GM19455 (cell line): Measurements from ENCODE around the gene ACTN1.
"Not testable (repeated sequence)": the region's sequence is repeated elsewhere in the genome, so short reads cannot be mapped to it uniquely, and the experiment has no call there.

Source experiments
- ATAC-seq: cut with Tn5 transposase; IDR thresholded peaks from one replicate; pipeline ENCODE4 v1.9.1; 2021; ENCODE audit not compliant: unreplicated experiment

Gene ACTN1

DNA sequence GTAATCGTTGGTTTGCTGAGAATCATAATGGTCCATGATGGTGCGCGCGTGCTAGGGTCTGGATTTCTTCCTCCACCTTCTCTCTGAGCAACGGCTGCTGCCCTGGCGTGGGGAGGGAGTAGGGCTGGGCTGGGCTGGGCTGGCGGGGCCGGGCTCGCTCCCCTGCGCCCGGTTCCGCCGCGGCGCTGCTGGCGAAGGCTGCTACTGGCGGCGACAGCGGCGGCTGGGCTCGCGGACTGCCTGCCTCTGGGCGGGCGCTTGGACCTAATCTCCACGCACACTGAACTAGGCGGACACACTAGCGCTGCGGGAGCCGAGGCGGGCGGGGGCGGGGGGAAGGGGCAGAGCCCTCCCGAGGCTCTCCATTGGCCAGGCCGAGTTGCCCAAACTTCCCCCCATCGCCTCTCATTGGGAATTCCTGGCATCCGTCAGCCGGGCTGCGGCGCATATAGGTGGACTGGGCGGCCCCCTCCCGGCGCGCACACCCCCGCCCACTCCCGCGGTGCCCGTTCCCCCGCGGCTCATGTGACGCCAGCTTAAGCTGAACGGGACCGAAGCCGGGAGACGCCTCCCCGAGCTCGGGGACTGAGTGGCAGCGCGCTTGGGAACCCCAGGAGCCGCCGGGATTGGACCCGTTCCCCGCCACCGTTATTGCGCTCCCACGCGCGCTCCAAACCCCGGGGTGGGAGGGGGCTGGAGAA, at the start of gene ACTN1:
Gene ACTN1 (minus strand): TSS at position 282 of the 701 bp plus-strand sequence. CDS start 246 bp downstream, at position 36.
- no peak for ATAC-seq

DNA sequence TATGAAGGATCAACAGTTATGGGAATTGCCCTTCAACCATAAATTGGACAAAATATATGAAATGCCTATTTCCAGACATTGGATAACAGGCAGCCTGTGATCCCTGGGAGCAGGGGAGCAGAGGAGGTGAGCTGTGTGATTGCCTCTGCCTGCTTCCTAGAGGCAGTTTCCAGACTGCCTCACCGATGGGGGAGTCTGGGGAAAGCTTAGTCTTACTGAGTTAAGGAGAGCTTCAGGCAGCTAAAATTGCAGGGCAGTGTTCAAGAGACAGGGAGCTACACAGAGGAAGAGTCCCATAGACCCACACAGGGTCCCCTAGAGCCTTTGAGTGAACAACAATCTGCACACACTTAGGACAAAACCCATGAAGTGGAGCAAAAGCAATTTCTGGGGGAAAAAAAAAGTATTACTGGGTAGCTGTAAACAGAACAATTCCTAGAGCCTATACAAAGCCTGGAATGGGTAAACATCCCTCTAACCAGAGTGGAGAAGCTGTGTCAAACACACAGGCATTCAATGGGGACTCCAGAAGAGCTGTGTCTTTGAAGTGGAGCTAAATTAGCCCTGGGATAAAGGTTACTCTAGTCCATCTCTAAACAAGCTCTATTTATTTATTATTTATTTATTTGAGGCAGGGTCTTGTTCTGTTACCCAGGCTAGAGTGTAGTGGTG, 48.3 kb upstream of the ACTN1 start:
- ATAC-seq = no peak

DNA sequence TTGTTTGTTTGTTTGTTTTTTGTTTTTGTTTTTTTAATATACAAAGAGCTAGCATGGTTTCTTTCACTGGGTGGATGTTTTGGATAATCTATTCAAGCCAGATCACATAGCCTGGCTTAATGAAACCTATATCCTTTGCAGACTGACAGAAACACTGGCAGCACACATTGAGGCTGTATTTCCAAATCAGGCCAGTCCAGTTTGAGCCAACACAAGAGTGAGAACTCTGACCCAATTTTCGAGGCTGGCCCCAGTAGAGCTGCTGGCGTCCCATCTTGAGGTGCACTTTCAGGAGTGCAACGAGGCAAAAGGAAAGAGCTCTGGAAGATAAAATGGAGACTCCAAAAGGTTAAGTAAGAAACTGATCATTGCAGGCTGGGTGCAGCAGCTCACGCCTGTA, 43.9 kb upstream of the ACTN1 start:
- ATAC-seq = no peak

DNA sequence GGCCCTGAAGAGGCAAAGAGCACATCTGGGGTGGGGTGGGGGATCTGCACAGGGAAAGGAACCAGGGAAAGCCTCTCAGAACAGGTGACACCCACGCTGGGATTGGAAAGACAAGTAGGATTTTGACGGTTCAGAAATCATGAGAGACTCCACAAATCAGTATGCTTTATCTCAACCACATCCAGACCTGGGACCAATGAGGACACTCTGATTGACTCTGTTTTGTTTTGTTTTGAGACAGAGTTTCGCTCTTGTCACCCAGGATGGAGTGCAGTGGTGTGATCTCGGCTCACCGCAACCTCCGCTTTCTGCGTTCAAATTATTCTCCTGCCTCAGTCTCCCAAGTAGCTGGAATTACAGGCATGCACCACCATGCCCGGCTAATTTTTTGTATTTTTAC, 43.0 kb upstream of the ACTN1 start:
- not testable (repeated sequence) for ATAC-seq

DNA sequence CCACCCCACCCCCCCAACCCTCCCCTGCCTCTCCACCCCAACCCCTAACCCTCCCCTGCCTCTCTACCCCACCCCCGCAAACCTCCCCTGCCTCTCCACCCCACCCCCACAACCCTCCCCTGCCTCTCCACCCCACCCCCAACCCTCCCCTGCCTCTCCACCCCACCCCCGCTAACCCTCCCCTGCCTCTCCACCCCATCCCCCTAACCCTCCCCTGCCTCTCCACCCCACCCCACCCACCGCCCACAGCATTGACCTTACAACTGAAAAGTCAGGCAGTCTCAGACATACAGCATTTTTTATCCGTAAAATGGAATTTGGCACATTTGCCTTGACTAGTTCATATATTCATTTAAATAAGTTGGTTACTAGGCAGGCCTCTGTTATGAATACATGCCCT, 38.6 kb upstream of the ACTN1 start:
- ATAC-seq = no peak

DNA sequence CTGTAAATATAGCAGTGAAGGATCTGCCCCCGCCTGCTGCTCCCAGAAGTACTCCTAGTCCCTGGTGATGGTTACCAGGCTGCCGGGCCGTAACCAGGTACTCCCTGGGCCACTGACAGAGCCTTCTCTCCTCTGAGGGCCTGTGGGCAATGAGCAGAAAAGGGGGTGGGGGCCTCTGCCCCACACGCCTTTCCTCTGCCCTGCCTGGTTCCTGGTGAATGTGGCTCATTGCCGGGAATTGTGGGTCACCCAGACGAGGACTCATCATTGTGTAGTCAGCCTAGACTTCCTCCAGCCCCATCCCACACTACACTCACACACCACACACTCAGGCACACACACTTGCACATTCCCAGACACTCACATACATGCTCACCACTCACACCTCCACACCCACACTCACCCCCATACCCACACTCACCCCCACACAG, 35.7 kb upstream of the ACTN1 start:
- no peak for ATAC-seq

DNA sequence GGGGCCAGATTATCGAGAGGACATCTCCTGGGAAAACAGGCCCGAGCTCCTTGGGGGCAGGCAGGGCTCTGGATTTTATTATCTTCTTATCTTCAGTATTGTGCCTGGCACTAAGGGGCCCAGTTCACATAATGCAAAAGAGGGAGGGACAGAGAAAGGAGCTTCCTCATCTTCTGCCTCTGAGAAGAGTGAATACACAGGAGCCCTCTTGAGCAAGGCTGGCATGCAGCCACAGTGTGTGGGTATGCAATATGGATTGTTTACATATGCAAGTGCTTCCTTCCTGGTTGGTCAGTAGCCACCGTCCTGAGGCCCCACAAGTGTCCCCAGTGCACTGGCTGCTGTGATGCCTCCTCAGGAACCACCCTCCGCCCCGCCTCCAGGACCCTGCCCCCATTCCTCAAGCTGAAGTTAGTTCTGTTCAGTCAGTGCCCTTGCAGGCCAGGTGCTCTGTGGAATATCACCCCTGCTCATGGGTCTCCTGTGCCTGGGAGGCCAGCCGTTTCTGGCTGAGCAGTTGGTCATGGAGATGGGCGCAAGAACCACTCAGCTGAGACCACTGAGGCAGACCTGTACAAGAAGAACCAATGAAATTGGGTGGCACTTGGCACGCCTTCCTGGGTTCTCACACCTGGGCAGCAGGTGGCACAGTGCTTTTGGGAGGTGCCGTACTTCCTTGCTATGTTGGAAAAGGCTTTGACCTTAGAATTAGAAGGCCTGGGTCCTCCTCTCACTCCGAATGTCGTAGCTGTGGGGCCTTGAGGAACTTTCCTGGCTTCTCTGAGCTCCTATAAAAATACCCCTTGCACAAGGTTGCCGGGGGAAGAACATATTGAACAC, 35.1 kb upstream of the ACTN1 start:
- no peak for ATAC-seq

DNA sequence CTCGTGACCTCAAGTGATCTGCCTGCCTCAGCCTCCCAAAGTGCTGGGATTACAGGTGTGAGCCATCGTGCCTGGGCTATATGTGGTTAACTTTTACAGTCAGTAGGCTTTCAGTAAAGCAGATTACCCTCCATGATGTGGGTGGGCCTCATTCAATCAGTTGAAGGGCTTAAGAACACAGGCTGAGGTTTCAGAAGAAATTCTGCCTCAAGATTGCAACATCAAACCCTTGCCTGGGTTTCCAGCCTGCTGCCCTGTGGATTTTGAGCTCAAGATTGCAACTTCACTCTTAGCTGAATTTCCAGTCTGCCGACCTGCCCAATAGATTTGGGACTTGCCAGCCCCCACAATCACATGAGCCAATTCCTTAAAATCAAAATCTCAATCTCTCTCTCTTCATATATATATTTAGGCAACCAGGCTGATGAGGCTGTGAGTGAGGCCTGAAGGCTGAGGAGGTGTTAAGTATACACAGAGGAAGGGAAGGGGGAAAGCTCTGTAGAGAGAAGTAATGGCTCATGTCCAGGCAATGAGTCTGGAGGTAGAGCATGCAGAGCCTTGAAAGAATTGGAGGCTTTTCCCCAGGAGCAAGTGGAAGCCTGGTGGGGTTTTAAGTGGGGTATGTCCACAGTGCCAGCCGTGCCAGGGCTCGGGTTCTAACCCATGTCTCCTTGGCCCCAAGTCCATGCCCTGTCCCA, 33.3 kb upstream of the ACTN1 start:
- ATAC-seq = no peak

DNA sequence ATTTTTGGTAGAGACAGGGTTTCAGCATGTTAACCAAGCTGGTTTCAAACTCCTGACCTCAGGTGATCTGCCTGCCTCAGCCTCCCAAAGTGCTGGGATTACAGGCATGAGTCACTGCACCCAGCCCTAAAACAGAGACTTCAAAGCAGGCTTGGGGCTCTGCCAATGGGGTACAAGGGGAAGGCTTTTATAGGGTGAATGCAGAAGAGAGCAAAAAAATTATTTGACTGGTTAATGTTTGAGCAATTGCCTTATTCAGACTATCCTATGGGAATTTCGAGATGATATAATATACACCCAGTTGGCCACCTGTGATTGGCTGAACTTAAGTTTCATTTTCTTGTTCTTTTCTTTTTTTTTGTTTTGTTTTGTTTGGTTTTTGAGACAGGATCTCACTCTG, 31.5 kb upstream of the ACTN1 start:
- no peak for ATAC-seq

DNA sequence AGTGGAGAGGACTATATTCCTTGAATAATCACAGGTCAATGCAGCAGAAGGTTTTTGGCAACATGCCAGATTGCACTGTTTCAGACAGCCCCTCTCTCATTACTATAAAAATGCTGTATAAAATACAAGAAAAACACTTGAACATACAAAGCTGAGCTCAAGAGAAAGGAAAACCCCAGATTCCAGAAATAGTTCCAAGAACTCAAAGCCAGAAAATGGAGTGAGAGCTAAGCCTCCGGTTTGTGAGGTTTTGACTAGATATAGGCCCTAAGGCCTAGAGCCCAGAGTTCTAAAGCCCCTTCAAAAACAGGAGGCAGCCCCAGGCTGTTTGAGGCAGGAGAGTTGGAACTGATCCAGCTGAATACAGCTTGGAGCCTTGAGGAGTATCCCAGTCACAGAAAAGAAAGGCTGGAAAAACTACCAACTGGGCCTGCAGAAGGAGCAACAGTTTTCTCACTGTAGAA, 29.4 kb upstream of the ACTN1 start:
- no peak for ATAC-seq

DNA sequence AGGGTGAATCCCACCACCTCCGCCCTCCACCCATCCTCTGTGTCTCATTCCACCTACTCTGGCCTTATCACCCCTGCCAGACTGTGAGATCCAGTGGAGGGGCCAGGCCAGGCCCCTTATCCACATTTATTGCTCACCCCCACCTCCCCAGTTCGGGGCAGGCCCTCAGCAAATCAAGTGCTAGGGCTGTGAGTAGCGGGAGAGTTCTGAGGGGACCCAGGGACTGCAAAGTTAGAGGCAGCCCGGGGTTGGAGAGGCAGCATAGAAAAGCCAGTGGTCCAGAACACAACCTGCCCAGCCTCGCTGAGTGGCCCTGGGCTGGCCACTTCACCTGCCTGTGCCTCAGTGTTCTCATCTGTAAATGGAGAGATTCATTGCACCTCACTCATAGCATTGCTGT, 27.2 kb upstream of the ACTN1 start:
- ATAC-seq = no peak

DNA sequence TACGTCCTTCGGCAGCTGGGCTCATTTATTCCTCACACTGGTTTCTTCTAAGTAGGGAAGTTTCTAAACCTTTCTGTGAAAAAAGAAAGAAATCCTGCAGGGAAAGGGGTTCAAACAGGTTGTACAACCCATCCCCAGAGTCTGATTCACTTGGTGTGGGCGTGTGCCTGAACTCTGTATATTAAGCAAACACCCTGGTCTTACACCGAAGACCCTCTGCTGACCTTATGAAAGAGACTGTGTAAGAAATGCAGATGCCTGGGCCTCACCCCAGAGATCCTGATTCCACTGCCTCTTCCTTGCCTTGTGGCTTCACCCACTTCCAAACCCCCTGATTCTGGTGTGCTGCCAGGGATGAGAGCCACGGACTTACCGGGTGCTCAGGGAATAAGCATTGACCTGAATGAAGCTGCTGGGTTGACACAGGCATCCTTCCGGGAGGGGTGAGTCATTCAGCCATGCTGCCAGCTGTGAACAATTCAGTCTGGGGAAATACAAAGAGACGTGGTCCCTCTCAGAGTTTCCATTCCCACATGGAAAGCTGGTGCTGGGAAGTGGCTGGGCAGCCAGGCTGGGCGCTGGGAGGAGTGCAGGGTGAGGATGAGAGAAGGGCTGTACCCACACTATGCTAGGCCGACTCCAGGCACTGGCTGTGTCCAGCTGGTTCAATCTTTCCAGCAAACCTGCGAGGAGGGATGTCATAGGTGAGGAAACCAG, 26.5 kb upstream of the ACTN1 start:
- no peak for ATAC-seq

DNA sequence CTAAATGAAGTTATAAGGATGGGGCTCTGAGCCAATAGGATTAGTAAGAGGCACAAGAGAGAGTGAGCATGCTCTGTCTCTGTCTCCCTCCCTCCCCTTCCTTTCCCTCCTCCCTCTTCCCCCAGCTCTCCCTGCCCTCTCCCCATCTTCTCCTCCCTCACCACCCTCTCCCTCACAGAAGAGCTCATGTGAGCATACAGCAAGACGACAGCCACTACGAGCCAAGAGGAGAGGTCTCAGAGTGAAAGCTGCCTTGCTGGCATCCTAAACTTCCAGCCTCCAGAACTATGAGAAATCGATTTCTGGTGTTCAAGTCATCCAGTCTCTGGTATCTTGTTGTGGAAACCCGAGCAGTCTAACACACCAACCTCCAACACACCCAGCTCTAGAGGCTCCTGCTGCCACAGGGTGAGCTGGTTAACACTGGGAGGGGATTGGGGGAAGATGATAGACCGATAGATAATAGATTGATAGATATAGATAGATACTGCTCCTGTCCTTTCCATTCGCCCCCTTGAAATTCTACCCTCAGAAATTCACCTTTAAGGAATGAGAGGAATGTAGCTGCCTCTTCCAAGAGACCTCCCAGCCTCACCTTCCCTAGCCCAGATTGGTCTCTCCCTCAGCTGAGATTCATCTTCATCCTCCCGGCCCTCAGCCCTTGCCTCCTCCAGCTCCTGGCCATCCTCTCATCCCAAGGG, 25.8 kb upstream of the ACTN1 start:
- no peak for ATAC-seq

DNA sequence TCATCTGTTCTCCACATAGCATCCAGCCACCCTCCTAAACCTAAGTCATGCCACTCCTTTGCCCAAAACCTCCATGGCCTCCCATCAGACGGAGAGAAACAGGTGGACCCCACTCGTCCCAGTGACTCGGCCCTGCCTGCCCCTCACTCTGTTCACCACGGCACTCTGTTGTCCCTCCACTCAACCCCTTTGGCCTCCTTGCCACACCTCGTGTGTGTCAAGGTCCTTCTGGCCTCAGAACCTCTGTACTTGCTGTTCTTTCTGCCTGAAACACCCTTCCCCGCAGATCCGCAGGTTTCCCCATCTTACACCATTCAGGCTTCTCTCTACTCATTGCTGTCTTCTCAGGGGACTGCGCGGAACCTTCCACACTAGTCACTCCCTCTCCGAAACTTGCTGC, 24.5 kb upstream of the ACTN1 start:
- no peak for ATAC-seq

DNA sequence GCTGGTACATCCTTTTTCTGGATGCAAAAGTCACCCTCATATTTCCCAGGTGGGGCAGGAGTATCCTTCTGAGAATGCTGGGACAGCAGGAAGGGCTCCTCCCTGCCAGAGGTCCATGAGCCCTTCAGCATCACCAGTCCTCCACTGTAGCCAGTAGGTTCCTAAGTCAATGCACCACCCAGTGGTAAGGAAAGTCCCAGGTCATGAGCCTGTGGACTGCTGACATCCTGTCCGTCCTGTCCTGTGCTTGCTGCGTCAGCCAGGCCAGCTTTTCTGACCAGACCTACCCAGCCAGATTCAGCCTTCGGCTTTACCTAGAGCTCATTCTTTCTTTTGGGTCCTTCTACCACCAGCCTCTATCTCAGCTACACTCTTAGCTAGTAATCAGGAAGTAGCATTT, 23.0 kb upstream of the ACTN1 start:
- no peak for ATAC-seq

DNA sequence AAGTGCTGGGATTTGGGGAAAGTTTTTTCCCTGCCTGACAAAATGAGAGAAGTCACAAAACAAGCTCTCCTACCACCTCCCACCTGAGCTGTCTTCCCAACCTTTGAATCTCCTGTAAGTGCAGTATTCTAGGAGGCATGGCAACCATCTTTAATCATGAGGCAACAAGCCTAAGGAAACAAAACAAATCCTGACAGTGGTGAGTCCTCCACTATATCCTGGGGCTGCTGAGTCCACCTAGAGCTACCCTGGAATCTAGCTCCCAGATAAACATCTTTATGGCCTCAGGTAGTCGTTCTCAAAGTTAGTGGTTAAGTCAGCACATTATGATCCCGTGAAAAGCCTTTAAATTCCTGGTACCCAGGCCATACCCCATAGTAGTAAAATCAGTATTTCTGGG, 22.3 kb upstream of the ACTN1 start:
- ATAC-seq = no peak

DNA sequence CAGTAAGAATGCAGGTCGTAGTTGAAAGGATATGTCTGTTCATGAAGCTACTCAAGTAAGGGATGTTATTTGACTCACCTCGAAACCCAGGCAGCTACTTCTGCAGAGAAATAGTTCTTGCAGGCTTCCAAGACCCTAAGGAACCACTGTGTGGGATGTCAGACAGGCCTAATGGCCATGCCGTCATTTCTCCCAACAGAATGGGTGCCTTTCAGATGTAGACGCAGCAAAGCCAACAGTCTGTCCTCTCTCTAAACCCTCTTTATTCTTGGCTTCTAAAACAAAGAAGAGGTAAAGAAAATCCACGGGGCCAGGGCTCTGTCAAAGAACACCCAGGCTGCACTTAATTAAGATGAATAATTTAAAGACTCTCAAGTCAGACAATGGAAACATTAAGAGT, 19.0 kb upstream of the ACTN1 start:
- ATAC-seq = no peak

DNA sequence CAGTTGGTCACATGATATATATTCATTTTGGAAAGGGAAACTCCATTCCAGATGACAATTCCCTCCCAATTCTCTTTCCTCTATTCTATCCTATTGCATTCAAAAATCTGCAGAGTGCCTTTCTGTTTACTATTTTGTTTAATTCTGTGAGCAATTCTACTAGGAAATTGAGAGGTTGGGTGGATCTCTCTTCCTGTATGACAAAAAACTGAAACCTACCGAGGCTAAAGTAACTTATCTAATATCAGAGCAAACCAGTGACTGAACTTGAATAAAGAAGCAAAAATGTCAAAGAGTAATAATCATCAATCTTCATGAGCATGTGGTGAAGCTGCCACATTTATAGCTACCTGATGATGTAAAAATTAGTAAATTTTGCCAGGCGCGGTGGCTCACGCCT, 16.6 kb upstream of the ACTN1 start:
- ATAC-seq = no peak

DNA sequence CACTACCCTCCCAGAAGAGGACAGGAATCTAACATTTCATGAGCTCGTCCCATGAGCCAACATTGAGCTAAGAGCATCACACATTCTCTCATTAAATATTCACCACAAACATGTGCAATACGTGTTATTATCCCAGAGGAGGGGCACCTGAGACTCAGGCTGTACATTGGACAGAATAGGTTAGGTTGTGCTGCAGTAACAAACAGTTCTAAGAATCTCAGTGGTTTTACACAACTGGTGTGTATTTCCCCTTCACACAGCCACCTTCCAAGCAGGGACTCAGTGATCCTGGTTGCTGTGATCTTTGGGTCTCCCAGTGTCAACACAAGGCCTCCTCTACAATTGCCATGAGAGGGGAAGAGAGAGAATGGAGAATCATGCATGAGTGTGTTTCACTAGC, 15.0 kb upstream of the ACTN1 start:
- ATAC-seq = no peak

DNA sequence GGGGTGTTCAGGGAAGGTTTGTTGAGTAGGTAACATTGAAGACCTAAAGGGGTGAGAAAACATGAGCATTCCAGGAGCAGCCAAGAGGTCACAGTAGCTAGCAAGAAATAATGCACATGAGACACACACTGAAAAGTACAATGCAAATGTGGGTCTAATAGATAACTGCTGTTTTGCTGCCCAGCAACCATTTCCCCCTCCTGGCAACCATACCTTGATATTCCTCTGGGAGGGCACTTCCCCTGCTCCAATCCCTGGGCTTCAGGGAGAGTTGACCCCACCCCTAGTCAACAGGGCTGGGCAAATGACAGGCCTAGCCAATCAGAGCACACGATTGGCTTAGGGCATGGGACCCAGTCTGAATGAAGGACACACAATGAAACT, 8.5 kb upstream of the ACTN1 start:
- no peak for ATAC-seq
